ENCODE data around the gene LIMK2.

DNA sequence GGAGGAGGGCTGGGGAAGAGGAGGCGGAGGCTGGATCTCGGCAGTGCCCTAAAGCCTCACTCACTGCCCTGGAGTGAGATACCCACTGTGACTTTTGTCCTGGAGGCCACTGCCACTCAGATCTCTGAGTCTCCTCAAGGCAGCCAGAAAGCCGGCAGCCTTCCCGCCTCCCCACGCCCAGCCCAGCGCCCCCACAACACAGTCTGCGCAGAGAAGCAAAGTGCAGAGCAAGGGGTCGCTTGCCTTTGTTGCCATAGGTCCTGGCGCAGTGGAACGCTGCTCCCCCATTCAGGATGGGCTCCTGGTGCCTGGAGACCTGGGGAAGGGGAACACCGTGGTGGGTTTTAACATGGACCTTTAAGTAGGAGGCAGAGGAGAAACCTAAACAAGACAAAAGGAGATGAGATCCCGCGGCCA, 116.5 kb downstream of the LIMK2 start:
- TF ChIP-seq, protein P1, sequence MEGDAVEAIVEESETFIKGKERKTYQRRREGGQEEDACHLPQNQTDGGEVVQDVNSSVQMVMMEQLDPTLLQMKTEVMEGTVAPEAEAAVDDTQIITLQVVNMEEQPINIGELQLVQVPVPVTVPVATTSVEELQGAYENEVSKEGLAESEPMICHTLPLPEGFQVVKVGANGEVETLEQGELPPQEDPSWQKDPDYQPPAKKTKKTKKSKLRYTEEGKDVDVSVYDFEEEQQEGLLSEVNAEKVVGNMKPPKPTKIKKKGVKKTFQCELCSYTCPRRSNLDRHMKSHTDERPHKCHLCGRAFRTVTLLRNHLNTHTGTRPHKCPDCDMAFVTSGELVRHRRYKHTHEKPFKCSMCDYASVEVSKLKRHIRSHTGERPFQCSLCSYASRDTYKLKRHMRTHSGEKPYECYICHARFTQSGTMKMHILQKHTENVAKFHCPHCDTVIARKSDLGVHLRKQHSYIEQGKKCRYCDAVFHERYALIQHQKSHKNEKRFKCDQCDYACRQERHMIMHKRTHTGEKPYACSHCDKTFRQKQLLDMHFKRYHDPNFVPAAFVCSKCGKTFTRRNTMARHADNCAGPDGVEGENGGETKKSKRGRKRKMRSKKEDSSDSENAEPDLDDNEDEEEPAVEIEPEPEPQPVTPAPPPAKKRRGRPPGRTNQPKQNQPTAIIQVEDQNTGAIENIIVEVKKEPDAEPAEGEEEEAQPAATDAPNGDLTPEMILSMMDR (optimal IDR thresholded peaks at IDR 0.05 in 1 of 3, IDR thresholded peaks at IDR 0.05 in 1 of 3, conservative IDR thresholded peaks at IDR 0.05 in 1 of 3; ENCODE audit: extremely low read depth in 1 of 3, insufficient read depth in 2 of 3, low read length in 3 of 3), result no peak
- TF ChIP-seq EZH2 (IDR thresholded peaks at IDR 0.05; ENCODE audit: low read length), result no peak
